HG02642 (cell line): Measurements from ENCODE around the gene FGF19.

Experiments used
- ATAC-seq: cut with Tn5 transposase; IDR thresholded peaks from one replicate; pipeline ENCODE4 v1.9.1; 2021; ENCODE audit warnings: mild to moderate bottlenecking; ENCODE audit not compliant: unreplicated experiment, poor library complexity

The FGF19 gene

GRCh38 chr11:69657911-69658625, 45.8 kb downstream of the FGF19 start:
- ATAC-seq: no peak

- no peak for ATAC-seq
Measured at GRCh38 chr11:69657456-69657910, 46.3 kb downstream of the FGF19 start.

DNA sequence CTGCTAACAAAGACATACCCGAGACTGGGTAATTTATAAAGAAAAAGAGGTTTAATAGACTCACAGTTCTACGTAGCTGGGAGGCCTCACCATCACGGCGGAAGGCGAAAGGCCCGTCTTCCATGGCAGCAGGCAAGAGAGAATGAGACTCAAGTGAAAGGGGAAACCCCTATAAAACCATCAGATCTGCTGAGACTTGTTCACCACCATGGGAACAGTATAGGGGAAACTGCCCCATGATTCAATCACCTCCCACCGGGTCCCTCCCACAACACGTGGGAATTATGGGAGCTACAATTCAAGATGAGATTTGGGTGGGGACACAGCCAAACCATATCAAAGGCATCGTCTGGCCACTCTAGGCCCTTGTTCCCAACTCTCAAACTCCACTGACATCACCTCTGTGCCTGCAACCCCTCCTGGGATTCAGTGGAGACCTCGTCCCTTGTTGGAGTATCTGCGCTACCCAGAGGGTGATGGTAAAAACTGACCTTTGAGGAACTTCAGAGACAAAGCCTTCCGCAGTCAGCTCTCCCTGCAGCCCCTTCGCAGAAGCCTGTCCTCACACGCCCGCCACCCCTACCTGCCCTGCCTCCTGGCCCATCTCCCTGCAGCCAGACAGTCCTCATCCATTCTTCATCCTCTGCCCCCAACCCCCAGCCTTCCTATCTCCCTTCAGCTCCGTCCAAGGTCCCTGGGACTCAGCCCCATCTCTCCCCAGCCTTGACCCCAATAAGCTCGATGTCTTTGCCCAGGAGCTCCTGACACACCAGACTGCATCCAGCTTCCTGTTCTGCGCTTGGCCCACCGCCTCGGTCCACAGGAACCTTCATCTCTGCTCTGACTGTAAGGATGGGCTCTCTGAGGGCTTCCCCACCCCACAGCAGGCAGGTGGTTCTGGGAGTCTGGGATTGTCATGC, 47.0 kb downstream of the FGF19 start:
- ATAC-seq: no peak

- ATAC-seq: no peak
Measured at GRCh38 chr11:69655479-69656428, 48.1 kb downstream of the FGF19 start.

DNA sequence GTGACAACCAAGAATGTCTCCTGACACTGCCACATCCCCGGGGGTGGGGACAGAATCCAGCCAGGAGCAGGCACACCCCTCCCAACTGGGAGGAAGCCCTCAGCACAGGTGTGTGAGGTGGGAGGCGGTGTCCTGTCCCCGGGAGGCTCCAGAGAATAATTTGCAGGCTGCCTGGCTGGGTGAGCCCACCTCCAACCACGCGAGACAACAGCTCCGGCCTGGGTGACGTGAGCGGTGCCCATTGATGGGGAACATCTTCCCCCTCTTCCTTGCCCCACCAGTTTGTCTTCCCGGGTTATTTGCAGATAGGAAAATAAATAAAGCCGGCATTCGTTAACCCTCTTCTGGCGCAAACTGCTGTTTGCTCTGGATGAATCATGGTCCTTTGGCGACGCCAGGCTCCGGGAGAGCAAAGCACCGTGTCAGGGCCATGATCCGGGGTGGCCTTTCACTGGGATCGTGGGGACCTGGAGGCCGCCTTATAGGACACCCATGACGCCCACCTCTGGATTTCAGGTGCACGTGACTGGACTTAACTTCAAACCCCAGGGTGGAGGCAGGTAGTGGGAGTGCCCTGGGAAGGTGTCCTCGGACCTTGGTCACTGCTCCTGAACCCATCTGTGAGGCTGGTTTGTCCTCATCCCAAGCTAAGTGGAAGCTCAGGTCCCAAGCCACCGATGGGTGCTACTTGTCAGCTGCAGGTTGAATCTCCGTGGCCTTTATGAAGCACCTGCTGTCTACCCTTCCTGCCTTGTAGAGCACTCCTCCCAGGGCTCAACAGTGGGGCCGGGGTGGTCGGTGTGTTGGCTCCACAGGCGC, 49.0 kb downstream of the FGF19 start:
- no peak for ATAC-seq

GRCh38 chr11:69654001-69654659, 49.7 kb downstream of the FGF19 start:
- ATAC-seq: no peak

GRCh38 chr11:69653406-69653960, 50.3 kb downstream of the FGF19 start:
- ATAC-seq: no peak

DNA sequence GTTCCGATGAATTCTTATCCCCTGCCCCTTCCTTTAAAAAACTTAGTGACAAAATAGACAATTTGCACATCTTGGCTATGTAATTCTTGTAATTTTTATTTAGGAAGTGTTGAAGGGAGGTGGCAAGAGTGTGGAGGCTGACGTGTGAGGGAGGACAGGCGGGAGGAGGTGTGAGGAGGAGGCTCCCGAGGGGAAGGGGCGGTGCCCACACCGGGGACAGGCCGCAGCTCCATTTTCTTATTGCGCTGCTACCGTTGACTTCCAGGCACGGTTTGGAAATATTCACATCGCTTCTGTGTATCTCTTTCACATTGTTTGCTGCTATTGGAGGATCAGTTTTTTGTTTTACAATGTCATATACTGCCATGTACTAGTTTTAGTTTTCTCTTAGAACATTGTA, 50.8 kb downstream of the FGF19 start:
- no peak for ATAC-seq

- ATAC-seq: no peak
Measured at GRCh38 chr11:69651834-69652620, 51.8 kb downstream of the FGF19 start.

DNA sequence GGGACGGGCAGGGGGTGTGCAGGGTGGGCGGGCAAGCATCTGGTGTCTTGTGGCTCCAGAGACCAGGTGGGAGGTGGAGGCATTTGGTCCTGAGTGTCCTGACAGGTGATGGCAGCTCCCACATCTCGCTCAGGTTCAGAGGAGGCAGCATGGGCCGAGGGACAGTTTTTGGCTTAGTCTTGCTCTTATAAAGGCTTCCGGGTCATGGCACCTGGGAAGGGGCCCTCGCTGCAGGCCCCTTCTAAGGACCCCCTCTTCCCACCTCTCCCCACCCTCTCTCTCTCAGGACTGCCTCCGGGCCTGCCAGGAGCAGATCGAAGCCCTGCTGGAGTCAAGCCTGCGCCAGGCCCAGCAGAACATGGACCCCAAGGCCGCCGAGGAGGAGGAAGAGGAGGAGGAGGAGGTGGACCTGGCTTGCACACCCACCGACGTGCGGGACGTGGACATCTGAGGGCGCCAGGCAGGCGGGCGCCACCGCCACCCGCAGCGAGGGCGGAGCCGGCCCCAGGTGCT, 52.9 kb downstream of the FGF19 start:
- no peak for ATAC-seq

DNA sequence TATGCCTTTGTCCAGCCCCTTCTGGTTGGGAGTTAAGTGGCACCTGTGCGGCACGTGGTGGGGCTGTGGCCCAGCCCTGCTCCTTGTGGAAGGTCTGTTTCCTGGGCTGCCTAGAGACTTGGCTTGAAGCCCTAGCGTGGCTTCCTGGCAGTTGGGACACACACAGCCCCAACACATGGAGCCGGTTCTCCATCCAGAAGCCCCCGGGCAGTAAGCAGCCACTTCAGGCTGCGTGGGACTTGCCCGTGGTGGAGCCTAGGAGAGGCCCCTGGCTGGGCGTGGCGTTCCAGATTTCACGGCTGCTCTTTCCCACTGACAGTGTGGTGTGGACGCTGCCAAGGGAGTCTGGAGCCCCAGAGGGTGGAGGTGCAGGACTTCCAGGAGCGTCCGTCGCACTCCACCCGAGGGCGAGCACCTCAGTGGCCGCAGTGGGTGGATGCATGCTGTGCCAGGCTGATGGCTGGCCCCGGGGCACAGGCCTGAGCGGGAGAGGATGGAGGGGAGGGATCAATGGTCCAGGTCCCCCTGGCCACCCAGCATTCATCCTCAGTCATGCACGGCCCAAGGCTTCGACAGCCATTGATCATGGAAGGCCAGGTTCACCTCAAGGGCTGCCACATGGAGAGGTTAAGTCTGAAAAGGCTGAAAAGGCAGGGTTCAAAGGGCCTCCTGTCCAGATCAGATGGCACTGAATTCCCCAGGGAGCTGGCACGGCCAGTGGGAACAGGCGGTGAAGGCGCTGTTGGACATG, 53.6 kb downstream of the FGF19 start:
- no peak for ATAC-seq

GRCh38 chr11:69649576-69649900, 54.3 kb downstream of the FGF19 start:
- ATAC-seq: no peak

- ATAC-seq: no peak
Measured at GRCh38 chr11:69648679-69649575, 54.9 kb downstream of the FGF19 start.
